Activated naive CD4-positive, alpha-beta T cell treated with Interleukin-2 at 50 U/mL for 16 hours (primary cell): ENCODE results near the gene C20orf202.

ENCODE experiments used
- DNase-seq: peaks from one replicate; pipeline ENCODE4 v3.0.0-alpha.2; 2020

Gene C20orf202

GRCh38 chr20:1184638-1185315 is 18.5 kb upstream of the C20orf202 start, which contains the start of gene TMEM74B:
Gene TMEM74B (minus strand): TSS chr20:1184981. CDS start chr20:1183801, 1,180 bp downstream.
- DNase-seq, result no peak

GRCh38 chr20:1185316-1185741 is 17.9 kb upstream of the C20orf202 start:
- no peak for DNase-seq

- DNase-seq, result peak; percentile 43
Observed at GRCh38 chr20:1185790-1186334, 17.4 kb upstream of the C20orf202 start.

DNA sequence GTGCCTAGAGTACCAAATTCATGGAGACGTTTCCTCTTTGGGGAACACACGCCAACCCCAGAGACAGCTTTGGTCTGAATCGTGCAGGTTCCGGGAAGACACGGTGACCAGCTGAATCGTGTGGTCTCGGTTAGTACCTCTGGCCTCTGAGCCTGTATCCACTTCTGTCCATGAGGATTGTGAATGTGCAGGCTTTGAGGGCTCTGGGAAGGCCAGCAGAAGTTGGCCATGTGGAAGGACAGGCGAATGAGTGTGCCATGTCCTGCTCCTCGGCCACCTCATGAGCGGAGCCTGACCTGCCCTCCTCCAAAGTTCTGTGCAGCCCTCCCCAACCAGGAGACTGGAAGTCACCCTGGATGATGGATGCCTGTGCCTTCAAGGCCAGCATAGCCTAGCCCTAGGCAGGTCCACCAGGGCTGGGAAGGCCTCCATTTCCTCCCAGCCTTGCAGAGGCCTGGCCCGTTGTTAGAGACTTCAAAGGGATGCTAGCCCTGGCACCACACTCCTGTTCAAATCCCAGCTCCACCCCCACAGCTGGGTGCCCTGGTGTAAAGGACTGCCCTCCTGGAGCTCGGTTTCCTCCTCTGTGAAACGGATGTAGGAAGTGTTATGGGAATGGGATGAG is 16.8 kb upstream of the C20orf202 start:
- no peak for DNase-seq

DNA sequence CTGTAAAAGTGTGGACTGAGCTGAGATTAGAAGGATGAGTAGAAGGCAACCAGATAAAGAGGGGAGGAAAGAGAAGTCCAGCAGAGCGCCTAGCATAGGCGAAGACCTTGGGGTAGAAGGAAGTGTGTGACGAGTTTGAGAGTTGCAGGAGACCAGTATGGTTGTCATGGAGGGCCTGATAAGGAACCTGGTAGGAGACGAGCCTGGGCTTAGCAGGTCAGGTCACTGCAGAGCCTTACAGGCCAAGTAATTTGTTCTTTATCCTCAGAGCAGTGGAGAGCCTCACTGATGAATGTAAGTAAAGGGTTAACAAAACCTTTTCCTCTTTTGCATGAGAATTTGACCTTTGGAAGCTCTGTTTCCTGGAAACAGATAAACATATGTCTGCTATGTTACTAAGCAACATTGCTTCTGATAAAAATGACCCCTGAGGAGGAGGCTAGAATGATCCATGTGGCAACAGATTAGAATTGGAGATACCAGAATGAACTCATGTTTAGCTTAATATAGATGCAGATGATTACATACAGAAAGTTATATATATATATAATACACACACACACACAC is 15.6 kb upstream of the C20orf202 start:
- DNase-seq, result no peak

DNA sequence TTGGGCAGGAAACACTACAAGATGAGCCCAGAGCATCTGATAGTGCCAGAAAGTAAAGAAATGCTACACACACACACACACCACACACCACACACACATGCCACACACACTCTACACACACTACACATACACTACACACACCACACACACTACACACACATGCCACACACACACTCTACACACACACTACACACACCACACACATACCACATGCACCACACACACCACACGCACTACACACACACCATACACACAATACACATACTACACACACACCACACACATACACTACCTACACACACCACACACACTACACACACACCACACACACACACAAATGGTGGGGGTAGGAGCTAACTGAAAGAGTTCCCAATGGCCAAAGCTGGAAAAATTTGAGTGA is 14.9 kb upstream of the C20orf202 start:
- no peak for DNase-seq

DNA sequence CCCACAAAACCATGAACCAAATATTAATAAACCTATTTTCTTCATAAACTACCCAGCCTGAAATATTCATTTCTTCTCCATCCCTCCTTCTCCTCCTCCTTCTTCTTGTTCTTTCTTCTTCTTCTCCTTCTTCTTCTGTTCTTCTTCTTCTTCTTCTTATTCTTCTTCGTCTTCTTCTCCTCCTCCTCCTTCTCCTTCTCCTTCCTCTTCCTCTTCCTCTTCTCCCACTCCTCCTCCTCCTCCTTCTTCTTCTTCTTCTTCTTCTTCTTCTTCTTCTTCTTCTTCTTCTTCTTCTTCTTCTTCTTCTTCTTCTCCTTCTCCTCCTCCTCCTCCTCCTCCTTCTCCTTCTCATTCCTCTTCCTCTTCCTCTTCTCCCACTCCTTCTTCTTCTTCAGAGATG is 13.4 kb upstream of the C20orf202 start:
- no peak for DNase-seq

- no peak for DNase-seq
Observed at GRCh38 chr20:1190847-1191246, 12.4 kb upstream of the C20orf202 start.

DNA sequence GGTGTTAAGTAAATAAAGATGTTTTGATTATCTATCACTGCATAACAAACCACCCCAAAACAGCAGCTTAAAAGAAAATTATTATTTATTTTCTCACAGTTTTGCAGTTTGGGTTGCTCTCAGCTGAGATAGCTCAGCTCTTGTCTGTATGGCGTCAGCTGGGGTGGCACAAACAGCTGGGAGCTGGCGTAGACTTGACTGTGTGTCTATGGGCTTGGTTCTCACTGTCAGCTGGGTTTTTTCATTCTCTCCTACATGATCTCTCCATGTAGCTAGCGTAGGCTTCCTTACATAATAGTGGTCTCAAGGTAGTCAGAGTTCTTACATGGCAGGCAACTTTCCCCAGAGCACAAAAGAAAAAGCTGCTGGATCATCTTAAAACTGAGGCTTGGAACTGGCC is 12.0 kb upstream of the C20orf202 start:
- no peak for DNase-seq

DNA sequence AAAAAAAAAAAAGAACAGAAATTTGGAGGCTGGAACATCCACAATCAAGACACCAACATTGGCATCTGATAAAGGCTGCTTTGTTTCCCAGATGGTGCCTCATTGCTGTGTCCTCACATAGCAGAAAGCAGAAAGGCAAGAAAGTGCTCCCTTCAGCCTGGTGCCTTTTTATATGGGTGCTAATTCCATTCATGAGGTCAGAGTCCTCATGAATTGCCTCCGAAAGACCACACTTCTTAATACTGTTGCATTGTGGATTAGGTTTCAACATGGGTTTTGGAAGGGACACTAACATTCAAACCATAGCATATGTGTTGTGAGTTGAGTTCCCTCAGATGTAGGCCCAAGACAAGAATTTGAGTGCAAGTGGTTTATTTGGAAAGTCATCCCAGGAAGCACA is 8.0 kb upstream of the C20orf202 start:
- no peak for DNase-seq

GRCh38 chr20:1196634-1197033 is 6.6 kb upstream of the C20orf202 start:
- no peak for DNase-seq

DNA sequence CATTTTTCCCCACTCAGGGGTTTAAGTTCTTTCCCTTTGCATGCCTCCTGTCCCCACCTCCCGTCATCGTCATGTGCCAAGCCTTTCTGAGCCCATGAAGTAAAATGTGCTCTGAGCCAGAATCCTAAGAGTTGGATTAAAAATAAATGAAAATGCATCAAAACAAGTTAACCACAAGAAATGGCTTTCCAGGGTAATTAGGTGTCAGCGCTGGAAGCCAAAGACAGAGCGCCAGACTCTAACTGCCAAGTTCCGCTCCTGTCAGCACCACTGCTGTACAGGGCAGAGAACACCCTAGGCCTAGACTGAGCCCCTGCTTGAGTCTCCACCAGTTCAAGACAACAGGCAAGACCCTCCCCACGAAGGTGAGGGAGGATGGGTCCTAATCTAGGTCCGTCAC is 5.5 kb upstream of the C20orf202 start:
- DNase-seq, result no peak

GRCh38 chr20:1198751-1199150 is 4.5 kb upstream of the C20orf202 start:
- no peak for DNase-seq

DNA sequence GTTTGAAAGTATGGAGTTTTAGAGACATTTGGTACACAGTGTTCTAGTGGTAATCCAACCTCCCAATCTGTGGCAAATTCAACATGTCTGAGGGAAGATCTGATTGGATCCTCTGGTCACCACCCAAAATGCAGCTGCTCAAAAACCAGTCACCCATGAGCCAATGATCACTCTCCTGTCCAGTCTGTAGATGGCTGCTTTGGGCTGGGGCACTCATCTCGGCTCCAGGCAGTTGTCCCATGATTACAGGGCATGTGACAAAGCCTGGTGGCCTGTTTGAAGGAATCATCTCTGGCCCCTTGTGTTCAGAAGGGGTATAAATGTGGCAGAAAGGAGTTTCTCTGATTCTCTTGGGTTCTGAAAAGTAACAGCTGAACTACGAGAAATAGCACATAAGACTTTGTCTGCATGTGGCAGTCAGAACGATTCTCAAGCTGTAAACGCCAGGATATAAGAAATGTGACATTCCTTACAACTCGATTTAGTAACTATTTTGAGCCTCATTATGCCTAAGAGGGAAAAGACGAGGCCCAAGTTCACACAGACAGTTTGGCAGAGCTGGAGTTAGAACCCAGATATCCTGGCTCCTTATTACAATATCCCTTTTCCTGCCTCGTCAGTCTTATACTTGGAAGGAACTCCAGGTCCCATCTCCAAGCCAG is 3.9 kb upstream of the C20orf202 start:
- DNase-seq, result no peak

DNA sequence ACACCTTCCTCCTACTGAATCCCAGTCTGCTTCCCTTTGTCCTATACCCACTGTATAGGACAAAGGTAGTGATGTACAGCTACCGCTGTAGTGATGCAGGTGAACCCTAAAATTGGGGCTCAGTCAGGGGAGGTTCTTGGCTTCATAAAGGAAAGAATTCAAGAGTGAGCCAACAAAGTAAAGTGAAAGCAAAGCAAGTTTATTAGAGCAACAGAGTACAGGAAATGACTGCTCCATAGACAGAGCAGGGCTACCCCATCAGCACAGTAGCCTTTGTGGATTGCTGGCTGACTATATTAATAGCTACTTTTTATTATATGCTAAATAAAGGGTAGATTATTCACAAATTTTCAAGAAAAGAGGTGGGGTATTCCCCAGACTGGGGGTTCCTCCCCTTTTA is 3.3 kb upstream of the C20orf202 start:
- DNase-seq, result no peak

DNA sequence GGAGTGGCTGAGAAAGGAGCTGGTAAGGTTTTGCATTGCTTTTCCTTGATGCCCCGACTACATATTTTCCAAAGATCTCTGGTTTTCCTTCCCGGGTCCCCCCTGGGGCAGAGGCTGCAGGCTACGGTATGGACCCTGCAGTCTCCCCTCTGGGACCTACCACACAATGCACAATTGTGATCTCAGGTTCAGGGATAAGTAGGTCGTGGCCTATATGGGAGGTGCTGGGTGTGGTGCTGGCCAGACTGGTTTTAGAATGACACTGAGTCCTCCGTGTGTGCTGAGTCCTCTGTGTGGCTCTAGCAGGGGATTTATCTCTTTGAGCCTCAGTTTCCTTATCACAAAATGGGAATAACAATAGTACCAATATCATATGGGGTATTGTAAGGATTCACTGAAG is 376 bp downstream of the C20orf202 start:
- DNase-seq, result no peak

DNA sequence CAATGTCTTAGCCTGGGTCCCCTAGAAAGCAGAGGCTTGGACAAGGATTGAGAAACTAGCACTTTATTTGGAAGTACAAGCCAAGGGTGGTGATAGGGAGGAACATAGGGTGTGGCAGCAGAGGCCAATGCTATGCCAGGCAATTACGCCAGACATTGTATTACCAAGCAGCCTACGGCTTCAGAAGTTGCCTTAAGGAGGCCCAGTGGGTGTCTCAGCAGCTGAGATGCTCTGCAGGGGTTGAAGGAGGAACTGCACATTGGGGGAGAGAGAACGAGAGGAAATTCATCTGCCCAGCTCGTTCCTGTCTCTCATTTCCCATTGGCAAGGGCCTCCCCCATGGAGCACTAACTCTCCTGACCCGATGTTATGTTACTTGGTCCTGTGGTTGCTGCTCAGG is 859 bp downstream of the C20orf202 start:
- DNase-seq, result no peak

- DNase-seq, result no peak
Observed at GRCh38 chr20:1204576-1204975, 1.3 kb downstream of the C20orf202 start.

DNA sequence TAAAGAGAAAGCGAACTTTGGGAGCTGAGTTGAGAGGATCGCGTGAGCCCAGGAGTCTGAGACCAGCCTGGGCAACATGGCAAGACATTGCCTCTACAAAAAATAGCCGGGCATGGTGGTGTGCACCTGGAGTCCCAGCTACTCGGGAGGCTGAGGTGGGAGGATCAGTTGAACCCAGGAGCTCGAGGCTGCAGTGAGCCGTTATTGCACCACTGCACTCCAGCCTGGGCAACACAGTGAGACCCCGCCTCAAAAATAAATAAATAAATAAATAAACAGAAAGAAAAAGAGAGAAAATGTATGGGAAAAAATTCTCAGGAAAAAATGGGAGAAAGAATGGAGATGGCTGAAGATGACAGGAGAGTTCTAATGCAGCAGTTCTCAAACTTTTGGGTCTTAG is 2.5 kb downstream of the C20orf202 start:
- no peak for DNase-seq

GRCh38 chr20:1206366-1207148 is 3.3 kb downstream of the C20orf202 start:
- no peak for DNase-seq

DNA sequence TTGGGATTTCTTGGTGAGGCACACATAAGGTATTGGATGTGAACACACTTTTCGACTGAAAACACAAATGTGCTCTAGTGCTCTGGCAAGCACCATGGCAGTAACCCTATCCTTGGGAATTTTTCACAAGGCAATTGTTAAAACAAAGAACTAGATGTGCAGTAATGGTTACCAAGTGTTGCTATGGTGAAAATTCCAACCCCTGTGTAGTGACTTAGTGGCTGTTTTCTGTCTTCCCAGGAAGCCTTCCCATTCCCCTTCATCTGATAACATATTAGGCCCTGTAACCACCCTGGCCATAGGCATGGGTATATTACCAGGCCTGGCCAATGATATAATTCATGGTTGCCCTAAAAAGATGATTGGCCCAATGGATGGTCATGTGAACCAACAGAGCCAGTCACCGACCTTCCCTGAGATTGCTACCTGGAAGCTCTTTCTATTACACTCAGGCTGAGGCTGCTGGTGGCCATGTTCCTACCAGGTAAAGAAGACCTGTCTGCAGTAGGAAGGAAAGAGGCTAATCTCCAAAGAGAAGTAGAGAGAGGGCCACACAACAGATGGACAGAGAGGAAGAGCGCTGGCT is 4.1 kb downstream of the C20orf202 start:
- no peak for DNase-seq
